Measurements from ENCODE around the gene NRBP1.

GRCh38 chr2:27408601-27409320, 19.7 kb upstream of the NRBP1 start:
- TF ChIP-seq CTCF (IDR thresholded peaks at IDR 0.05): no peak
- no peak for TF ChIP-seq ZFX (IDR thresholded peaks at IDR 0.05; ENCODE audit: borderline replicate concordance)

Measured in 22Rv1 (cell line).